DMS53 (cell line): Measurements from ENCODE around the gene TMEM200A.
"Not testable (repeated sequence)": the region's sequence is repeated elsewhere in the genome, so short reads cannot be mapped to it uniquely, and the experiment has no call there.

ENCODE experiments used
- DNase-seq: peaks from one replicate; lab custom pipeline; 2025; lab: John Stamatoyannopoulos, UW

The TMEM200A gene

DNA sequence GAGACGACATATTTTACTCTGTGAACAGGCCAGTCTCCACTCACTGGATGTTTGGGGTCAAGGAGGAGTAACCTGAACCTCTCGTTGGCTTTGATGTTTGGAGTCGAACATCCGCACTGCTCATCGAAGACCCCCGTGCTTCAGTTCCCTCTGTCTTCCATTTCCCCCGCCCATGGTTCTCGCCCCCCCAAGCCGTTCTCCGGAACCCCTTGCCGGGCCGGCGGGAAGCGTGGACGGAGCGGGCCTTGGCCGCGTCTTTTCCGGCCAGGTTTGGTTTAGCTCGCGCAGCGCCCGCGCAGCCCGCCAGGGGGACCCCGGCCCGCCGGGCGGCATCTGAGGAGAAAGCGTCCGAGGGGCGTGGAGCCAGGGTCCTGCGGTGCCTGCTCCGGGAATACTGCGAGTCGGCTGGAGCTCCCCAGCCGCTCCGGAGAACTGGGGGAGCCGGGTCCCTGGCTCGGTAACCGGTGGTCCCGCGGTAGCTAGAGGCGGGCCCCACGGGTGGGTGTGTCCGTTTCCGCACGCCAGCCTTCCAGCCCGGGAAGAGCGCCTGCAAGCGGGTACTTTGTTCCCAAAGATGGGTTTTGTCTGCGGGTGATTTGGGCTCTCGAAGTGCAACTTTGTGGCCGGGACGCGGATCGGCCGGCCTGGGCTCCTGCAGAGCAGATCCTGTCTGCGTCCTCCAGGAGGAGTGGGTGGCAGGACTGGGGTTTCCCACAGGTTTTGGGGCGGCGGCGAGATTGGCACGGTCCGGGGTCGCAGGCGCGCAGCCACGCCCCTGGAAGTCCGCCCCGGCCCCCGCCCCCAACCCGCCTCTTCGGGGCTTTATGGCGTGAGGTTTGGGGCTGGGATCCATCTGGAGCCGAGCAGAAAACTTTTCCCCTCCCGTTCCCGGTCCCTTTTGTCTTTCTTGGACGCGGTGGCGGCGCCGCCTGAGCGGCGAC is at the start of gene TMEM200A:
Gene TMEM200A, plus strand, starts transcription at position 852 of the 941 bp plus-strand sequence. CDS start 74,406 bp downstream, outside the sequence.
- DNase-seq: peak; percentile 66

DNA sequence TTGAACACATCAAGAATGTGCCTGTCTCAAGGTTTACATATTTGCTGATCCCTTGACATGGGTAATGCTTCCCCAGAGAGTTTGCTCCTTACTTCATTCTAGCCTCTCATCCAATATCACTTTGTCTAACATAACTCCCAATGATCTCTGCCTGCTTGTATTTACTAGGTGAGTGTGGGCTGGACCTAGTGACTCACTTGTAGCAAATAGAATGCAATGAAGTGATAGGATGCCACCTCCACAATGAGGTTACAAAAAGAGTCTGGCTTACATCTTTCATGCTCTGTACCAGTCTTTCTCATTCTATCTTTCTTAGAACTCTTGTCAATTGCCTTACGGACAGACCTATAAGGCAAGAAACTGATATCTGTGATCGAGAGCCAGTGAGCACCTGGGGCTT is 44.9 kb upstream of the TMEM200A start:
- no peak for DNase-seq

DNA sequence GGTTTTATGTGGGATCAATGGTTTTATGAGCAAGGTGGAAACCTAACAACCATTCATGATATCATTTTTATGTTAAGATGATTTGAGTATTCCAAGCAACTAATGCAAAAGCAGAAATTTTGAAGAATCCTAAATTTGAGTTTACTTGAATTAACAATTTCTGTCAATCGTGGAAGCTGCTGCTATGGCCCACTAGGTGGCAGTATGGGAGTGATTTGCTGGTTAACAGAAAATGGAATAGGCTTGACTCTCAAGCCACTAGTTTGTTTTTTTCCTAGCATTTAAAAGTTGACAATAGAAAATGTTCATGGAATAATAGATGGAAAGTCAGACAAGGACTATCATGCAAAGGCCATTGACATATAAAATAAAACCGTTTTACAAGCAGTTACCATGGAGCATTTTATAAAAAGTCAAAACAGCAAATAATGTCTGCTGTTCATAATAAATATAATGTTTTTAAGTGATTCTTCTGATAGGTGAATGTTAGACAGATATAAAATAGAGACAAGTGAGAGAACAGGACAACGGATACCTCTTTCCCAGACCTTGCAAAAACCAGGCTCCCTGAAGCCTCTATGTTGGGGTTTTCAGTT is 43.0 kb upstream of the TMEM200A start:
- DNase-seq: peak; percentile 69

DNA sequence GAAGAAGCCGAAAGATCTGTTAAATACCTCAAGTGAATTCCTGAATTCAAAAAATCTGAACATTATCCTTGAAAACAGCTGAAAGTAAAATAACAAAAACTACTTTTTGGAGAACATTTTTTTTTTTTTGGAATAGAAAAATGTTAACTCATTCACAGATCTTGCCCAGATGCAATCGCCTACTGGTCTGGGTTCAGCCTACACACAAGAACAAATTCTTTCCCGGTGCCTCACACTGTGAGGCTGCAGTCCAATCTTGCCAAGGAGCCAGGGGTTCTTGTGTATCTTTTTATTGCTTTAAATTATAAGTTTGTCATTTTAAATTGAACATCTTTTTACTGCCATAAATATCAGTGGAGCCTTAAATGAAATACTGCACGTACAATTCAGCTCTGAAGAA is 41.2 kb upstream of the TMEM200A start:
- no peak for DNase-seq

DNA sequence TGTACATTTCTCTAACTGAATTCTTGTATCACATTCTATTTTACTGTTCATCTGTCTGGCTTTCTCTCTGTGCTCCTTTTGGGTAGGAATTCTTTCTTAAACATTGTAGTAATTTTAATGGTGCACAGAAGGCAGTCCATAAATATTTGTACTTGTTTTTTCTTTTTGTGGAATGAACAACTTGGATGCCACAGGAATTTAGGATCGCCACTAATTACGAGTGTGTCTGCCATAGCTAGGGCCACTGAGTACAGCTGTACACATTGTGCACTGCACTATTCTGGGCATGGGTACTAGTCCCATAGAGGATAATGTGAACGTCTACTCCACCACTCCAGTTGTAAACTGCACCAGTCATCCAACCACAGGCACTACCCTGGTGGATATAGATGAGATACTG is 39.3 kb upstream of the TMEM200A start:
- no peak for DNase-seq

DNA sequence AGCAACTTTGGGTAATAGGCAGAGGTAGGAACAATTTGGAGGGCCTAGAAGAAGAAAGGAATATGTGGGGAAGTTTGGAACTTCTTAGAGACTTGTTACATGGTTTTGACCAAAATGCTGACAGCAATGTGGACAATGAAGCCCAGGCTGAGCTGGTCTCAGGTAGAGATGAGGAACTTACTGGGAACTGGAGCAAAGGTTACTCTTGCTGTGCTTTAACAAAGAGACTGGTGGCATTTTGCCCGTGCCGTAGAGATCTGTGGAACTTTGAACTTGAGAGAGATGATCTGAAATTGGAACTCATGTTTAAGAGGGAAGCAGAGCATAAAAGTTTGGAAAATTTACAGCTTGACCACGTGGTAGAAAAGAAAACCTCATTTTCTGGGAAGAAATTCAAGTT is 28.3 kb upstream of the TMEM200A start:
- no peak for DNase-seq

DNA sequence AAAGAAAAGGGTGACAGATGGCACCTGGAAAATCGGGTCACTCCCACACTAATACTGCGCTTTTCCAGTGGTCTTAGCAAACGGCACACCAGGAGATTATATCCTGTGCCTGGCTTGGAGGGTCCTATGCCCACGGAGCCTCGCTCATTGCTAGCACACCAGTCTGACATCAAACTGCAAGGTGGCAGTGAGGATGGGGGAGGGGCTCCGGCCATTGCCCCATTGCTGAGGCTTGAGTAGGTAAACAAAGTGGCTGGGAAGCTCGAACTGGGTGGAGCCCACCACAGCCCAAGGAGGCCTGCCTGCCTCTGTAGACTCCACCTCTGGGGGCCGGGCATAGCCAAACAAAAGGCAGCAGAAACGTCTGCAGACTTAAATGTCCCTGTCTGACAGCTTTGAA is 19.5 kb upstream of the TMEM200A start:
- DNase-seq: not testable (repeated sequence)

DNA sequence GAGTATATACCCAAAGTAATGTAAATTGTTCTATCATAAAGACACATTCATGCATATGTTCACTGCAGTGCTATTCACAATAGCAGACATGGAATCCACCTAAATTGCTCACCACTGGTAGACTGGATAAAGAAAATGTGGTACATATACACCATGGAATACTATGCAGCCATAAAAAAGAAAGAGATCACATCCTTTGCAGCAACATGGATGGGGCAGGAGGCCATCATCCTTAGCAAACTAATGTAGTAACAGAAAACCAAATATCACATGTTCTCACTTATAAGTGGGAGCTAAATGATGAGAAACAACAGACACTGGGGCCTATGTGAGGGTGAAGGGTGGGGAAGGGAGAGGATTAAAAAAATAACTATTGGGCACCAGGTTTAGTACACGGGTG is 11.5 kb upstream of the TMEM200A start:
- DNase-seq: no peak

DNA sequence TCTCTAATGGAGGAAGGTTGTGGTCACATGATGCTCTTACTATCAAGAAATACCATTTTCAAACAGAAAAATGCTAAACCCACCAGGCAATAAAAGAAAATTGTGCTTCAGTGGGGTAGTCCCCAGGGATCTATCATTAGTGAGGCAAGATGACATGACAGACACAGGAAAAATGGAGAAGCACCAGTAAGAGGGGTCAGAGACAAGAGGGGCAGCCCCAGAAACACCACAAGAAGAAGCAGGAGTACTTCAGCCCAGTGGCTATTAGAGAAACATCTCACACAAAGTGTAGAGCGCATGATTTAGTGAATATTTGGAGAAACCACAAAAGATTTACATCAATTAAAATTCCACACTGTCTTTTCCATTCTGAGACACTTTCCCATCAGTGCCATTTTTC is 10.2 kb upstream of the TMEM200A start:
- DNase-seq: no peak

DNA sequence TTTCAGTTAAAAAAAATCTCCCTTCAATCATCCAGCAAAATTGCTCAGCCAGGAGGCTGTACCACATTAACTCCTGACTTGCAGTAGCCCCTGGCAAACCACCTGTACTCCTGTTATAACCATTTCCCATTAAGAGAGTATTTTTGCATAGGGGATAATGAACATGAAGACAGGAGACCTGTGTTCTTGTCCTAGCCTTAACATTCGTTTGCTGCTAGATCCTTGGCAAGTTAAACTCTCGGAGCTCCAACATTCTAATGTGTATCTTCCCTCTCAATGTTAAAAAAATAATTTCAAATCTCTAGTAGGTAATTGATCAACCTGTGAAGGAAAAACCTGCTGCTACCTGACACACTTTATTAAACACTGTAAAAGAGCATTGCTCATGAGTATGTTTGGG is 8.4 kb upstream of the TMEM200A start:
- no peak for DNase-seq

DNA sequence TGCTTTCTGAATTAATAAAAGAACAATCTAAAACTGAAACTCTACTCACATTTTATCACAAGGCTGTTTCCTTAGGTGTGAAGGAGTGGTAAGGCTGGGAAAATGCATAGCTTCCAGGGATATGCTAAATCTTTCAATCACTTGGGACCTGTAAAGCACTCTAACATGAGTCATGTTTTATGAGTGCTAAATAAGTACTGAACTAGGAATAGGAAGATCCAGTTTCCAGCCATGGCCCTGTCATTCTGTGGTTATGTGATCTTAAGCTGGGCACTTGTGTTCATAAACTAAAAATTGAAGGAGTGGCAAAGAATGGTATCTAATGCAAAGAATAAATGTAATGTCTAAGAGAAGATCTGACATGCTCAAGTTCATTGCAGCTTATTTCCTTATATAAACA is 6.1 kb upstream of the TMEM200A start:
- DNase-seq: peak; percentile 54

DNA sequence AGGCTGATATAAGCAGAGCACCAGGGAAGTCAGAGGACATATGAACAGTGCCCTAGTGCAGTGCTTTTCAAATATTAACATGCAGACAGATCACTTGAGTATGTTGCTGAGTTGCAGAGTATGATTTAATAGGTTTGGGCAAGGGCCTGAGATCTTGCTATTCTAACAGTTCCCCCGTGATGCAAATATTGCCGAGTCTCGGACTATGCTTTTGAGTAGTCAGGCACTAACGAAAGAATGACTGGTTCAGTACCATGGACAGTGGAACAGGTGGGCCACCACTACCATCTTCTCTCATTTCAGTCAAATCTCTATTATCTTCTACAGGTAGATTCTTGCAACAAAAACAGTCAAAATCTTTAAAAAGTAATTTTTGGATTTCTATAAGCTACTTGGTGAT is 3.7 kb upstream of the TMEM200A start:
- DNase-seq: peak; percentile 2

DNA sequence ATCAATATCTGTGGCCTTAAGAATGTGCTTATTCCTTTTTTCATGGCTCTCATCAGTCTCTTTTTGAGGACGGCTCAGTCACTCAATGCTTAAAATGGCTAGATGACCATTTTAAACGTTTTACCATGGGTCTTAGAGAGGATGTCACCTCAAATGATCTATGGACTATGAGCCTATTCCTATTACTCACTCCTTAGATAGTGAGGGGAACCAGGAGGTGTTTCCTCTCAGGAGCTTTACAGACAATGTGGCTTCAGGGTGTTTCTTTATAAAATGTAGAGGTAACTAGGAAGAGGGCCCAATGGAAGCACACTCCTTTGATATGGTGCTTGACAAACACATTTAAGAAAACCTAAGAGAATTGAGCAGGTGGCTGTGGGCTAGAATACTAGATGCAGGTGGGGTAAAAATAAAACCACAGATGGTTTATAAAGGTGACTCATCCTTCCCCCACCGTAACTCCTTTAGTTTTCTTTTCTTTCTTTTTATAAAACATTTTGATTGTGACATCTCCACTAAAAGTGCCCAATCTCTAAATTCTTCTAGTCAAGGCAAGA is 1.5 kb upstream of the TMEM200A start:
- no peak for DNase-seq

DNA sequence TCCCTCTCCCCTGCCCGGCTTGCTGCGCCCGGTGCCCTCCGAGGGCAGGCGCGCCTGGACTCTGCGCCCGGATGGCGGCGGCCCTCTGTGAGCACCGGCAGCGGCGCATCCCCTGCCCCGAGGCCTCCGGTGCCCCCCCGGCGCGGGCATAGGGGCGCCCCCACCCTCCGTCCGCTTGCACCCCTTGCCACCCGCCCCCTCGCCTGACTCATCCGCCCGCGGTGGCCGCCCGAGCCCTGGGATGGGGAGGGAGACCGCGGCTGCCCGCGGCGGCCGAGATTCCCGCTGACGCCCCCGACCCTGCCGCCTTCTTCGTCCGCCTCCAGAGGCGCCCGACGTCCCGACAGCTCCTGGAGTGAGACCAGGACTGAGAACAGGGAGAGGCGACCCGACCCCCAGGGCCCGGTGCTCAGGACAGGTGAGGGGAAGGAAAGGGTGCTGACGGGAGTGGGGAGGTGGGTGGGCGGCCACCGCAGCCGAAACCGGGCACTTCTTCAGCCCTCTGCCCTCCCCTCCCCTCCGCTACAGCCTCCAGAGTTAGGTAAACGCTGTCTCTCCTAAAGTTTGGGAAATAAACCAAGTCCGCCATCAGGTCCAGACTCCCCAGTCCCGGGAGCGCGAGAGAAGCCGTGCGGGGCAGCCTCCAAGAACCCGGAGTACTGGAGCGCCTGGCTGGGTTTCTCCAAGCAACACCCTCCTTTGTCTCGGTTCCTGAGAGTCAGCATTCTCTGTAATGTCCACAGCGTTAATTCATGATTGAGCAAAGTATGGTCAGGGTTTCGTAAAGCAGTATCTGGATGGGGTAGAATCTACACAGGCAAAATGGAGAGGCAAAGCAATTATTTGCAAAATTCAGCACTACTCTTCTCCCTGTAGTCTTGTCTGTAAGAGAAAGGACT is 539 bp downstream of the TMEM200A start:
- DNase-seq: peak; percentile 50

DNA sequence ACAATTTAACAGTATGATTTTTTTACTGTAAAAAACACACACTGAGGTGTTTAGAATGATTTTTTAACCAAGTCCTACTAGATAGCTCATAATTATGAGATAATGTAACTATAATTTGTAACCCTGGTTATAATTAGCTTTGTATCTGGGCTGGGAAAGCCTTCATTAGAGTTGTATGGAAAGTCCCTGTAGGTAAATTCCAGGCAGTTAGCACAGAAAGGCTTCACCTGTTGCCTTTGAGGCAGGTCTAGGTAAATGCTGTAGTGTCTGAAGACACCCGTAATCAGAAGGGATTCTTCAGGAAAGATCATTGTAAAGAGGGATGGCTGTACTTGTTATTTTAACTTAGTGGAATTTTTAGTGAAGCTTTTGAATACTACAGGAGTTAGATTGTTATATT is 1.9 kb downstream of the TMEM200A start:
- DNase-seq: no peak

DNA sequence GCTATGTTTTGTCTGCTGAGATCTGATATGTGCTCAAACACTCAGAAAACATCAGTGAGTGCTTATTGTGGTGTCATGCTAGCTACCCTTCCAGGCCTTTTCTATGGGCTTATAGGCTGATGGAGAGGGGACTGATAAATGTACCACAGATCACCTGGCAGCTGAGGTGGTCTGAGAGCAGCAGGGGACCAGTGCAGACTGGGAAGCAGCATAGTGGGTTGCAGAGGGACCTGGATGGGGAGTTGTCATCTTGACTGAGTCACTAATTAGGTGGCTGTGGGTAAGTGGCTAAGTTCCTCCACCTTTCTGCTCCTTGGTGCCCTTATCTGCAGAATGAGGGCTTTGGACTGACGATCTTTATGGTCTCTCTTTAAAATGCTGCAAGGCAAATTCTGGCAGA is 2.8 kb downstream of the TMEM200A start:
- DNase-seq: no peak

DNA sequence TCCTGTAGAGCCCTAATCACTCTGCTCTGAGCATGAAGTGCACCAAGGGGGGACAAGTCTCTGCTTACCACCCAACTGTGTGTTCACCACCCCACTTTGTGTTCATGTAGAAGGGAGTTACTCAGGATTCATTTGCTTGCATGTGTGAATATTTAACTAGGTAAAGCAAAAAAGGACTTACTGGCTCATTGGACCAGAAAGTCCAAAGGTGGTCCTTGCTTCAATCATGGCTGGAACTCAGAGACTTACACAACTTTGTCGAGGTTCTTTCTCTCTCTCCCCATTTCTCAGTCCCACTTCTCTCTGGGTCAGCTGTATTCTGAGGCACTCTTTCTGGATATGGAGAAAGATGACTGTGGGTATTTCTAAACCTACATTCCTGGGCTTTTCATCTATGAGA is 4.0 kb downstream of the TMEM200A start:
- no peak for DNase-seq

DNA sequence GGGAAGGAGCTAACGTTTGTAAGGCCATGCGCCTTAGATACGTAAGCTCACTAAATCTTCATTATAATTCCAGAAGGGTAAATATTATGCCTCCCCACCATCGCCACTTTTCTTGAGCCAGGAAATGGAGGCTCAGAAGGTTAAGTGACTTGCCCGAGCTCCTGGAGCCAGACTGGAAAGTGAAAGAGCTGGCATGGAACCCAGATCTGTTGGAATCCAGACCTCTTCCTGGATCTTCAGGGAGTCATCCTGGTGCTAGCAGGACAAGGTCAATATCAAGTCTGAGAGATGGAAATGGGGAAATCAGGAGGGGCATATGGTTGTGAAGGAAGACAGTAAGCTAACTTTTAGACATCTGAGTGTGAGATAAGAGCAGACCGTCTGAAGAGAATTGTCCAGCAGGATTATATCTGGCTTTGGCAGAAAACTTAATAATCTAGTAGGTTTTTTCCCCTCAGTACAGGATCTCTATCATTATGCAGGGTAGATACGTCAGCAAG is 6.2 kb downstream of the TMEM200A start:
- no peak for DNase-seq

DNA sequence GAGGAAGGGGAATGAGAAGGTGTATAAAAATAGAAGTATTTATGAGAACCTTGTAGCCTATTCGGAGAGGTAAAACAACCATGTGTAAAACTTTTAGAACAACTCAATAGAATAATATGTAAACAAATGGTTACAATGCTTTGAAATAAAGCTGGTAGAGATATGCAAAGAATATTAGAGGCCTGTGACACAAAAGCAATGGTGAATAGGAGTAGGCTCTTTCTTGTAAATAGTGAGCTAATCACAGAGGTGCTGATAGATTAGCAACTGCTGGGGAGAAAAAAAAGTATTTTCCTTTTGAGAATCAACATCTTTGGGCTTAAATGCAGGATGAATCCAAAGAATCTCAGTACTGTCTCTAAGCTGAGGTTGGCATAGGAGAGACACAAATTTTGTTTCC is 7.0 kb downstream of the TMEM200A start:
- no peak for DNase-seq

DNA sequence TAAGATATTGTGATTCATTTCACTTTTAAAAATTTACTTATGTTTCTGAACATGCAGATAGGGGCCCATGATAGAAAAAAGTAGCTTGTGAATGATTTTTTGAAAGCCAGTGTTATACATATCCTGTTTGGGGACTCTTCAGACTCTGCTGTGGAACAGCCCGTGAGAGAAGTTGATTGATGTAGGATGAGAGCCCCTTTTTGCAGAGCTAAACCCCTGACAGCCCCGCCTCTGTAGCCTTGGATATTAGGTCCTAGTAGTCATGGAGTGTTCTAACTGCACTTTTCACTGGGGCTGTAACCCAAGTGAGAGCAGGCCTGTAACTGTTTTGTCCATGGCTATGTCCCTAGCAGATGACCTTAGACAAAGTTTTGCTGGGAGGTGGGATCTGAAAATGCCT is 8.2 kb downstream of the TMEM200A start:
- DNase-seq: no peak

DNA sequence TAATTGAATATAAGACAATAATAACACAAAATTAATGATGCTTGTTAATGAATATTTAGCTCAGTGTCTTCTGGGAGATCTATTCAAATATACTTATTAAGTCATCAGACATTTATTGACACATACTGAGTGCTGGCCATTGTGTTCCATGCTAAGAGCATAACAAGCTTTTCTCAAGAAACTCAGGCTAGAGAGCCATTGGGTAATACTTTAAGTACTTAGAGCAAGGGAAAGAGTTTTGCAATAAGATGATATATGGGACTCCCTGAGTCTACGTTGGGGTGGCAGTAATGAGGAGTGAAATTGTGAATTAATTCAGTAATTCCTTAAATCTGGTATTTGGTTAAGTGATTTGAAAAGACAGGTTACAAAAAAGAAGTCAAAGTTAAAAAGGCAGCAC is 11.1 kb downstream of the TMEM200A start:
- DNase-seq: no peak

DNA sequence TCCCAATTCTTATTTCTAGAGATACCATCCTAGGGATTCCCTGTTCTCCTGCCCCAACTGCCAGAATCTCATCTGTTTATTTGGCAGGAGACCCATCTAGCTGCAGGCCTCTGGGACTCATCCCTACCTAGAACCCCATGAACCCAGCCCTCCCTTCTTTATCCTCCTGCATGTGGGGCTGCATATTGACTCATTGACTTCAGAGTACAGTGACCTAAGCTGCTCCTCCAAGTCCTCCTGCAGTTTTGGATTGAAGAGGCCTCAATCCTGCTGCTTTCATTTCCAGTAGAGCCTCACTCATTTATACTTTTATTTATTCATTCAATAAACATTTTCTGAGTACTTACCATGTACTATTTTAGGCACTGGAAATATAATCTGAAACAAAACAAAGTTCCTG is 11.6 kb downstream of the TMEM200A start:
- no peak for DNase-seq
